Liver (tissue), 9 donors: ENCODE measurements around the gene ADAMTS15. TPM values are rescaled to one million over a fixed set of nuclear protein-coding genes. Genes with fewer than 3 reads are reported as not detected.

Experiments
- DNase-seq: peaks from one replicate; pipeline ENCODE4 v3.0.0-alpha.2; 2017; ENCODE audit warnings: low spot score
- H3K27ac ChIP-seq, 2 donors: one replicate each; pipeline ENCODE4 v1.7.0; 2013; ENCODE audit warnings: inconsistent platforms in 2 of 2, low read length in 2 of 2, control low read depth in 1 of 2, low read depth in 1 of 2, mild to moderate bottlenecking in 1 of 2
- H3K27me3 ChIP-seq, 4 donors: one replicate each; pipeline versions ENCODE4 v1.6.1 to v1.7.0; 2013; ENCODE audit warnings: low read length in 3 of 4, inconsistent platforms in 1 of 4, mild to moderate bottlenecking in 1 of 4, moderate library complexity in 1 of 4; ENCODE audit not compliant: control insufficient read depth in 4 of 4, insufficient read depth in 4 of 4
- H3K36me3 ChIP-seq, 4 donors: one replicate each; pipeline versions ENCODE4 v1.6.1 to v1.7.0; 2013; ENCODE audit warnings: low read length in 3 of 4, mild to moderate bottlenecking in 3 of 4, low read depth in 1 of 4, moderate library complexity in 1 of 4; ENCODE audit not compliant: control insufficient read depth in 4 of 4, insufficient read depth in 3 of 4
- H3K4me1 ChIP-seq, 4 donors: one replicate each; pipeline versions ENCODE4 v1.6.1 to v1.7.0; 2013; ENCODE audit warnings: low read length in 3 of 4, mild to moderate bottlenecking in 3 of 4, moderate library complexity in 1 of 4; ENCODE audit not compliant: control insufficient read depth in 4 of 4, insufficient read depth in 4 of 4
- H3K4me3 ChIP-seq, 3 donors: one replicate each; pipeline versions ENCODE4 v1.6.1 to v1.7.0; 2013; ENCODE audit warnings: low read length in 3 of 3, control low read depth in 1 of 3, low read depth in 1 of 3, mild to moderate bottlenecking in 1 of 3
- H3K9ac ChIP-seq, 2 donors: one replicate each; pipeline ENCODE4 v1.7.0; 2013; ENCODE audit warnings: low read length in 2 of 2, mild to moderate bottlenecking in 2 of 2, moderate library complexity in 2 of 2, control low read depth in 1 of 2, low read depth in 1 of 2
- H3K9me3 ChIP-seq, 4 donors: one replicate each; pipeline versions ENCODE4 v1.6.1 to v1.7.0; 2013; ENCODE audit warnings: low read length in 3 of 4; ENCODE audit not compliant: control insufficient read depth in 4 of 4
- ATF3 ChIP-seq: IDR thresholded peaks from 2 replicates; pipeline ENCODE4 v1.6.1; 2016; ENCODE audit warnings: antibody characterized with exemption
- EGR1 ChIP-seq, 2 donors: IDR thresholded peaks; 2 replicates each; pipeline ENCODE4 v1.6.1; 2016 to 2018; ENCODE audit warnings: antibody characterized with exemption in 2 of 2, low read depth in 2 of 2
- FOXA1 ChIP-seq: IDR thresholded peaks from 2 replicates; pipeline ENCODE4 v1.6.1; 2016; ENCODE audit warnings: antibody characterized with exemption
- FOXA2 ChIP-seq: IDR thresholded peaks from 2 replicates; pipeline ENCODE4 v1.6.1; 2016; ENCODE audit warnings: antibody characterized with exemption
- GABPA ChIP-seq, 2 donors: IDR thresholded peaks in 1 of 2; conservative IDR thresholded peaks in 1 of 2; 2 replicates each; pipeline ENCODE4 v1.6.1; 2016; ENCODE audit warnings: antibody characterized with exemption in 2 of 2, mild to moderate bottlenecking in 1 of 2, moderate library complexity in 1 of 2
- HNF4A ChIP-seq, 2 donors: conservative IDR thresholded peaks; 2 replicates each; pipeline ENCODE4 v1.6.1; 2016; ENCODE audit warnings: antibody characterized with exemption in 2 of 2, mild to moderate bottlenecking in 2 of 2
- HNF4G ChIP-seq: IDR thresholded peaks from 2 replicates; pipeline ENCODE4 v1.6.1; 2016; ENCODE audit warnings: antibody characterized with exemption
- JUND ChIP-seq, 2 donors: IDR thresholded peaks; 2 replicates each; pipeline ENCODE4 v1.6.1; 2016; ENCODE audit warnings: antibody characterized with exemption in 2 of 2
- MAX ChIP-seq: IDR thresholded peaks from 2 replicates; pipeline ENCODE4 v1.6.1; 2016; ENCODE audit warnings: antibody characterized with exemption
- NR2F2 ChIP-seq: IDR thresholded peaks from 2 replicates; pipeline ENCODE4 v1.6.1; 2016; ENCODE audit warnings: antibody characterized with exemption
- RAD21 ChIP-seq, 2 donors: IDR thresholded peaks; 2 replicates each; pipeline ENCODE4 v1.6.1; 2016; ENCODE audit warnings: antibody characterized with exemption in 2 of 2, mild to moderate bottlenecking in 2 of 2
- RXRA ChIP-seq, 2 donors: IDR thresholded peaks; 2 replicates each; pipeline ENCODE4 v1.6.1; 2017 to 2018; ENCODE audit warnings: antibody characterized with exemption in 2 of 2, mild to moderate bottlenecking in 1 of 2
- SP1 ChIP-seq: IDR thresholded peaks from 2 replicates; pipeline ENCODE4 v1.6.1; 2018; ENCODE audit warnings: antibody characterized with exemption, mild to moderate bottlenecking
- TAF1 ChIP-seq: conservative IDR thresholded peaks from 2 replicates; pipeline ENCODE4 v1.6.1; 2016; ENCODE audit warnings: antibody characterized with exemption, mild to moderate bottlenecking
- YY1 ChIP-seq: IDR thresholded peaks from 2 replicates; pipeline ENCODE4 v1.6.1; 2016; ENCODE audit warnings: antibody characterized with exemption, mild to moderate bottlenecking
- WGBS: extraction: QIAGEN DNeasy Blood & Tissue Kit; methylation state at CpG from one replicate; pipeline ENCODE4 v1.1.7; 2013; 5-methylcytosine and 5-hydroxymethylcytosine counted together
- polyA plus RNA-seq, 2 donors: library from polyadenylated mRNA; stranded (reverse) in 1 of 2; unstranded in 1 of 2; fragments of 200-250 nt in 1 of 2; fragments of >200 nt in 1 of 2; fragmentation: Nextera tagmentation in 1 of 2; extraction: Ambion mirVana in 1 of 2; gene quantifications; one replicate each; pipeline versions ENCODE4 v1.2.1 to v1.2.3, GENCODE V29; 2013 to 2015
- total RNA-seq, 2 donors: library from RNA; depleted of rRNA; stranded (reverse); fragments of >200 nt; gene quantifications; one replicate each; pipeline ENCODE4 v1.2.3, GENCODE V29; 2014
- TF ChIP-seq, protein P1 (sequence below): IDR thresholded peaks from 2 replicates; pipeline ENCODE4 v1.6.1; 2016; ENCODE audit warnings: antibody characterized with exemption
- TF ChIP-seq, protein P2 (sequence below): IDR thresholded peaks from 2 replicates; pipeline ENCODE4 v1.6.1; 2016; ENCODE audit warnings: antibody characterized with exemption, mild to moderate bottlenecking
- TF ChIP-seq, protein P3 (sequence below): fragments of 150-350 bp; IDR thresholded peaks from 2 replicates; pipeline ENCODE4 v1.5.1; 2017; ENCODE audit warnings: improper control_type of control experiment, low read depth, low read length; ENCODE audit not compliant: missing input control
- donor health status: healthy.
- donor health status: healthy.
- donor health status: healthy.
- donor health status: healthy.
- donor health status: healthy.

ADAMTS15 gene
- total and polyA plus RNA-seq, 4 donors = 0.06 to 1.3 (median 0.77) TPM

- H3K9ac ChIP-seq = no peak overlapping the region
- 91% methylated on average over 21 of the region's 21 CpGs for WGBS
- no peaks in the 10 kb centered on the region for H3K9me3 ChIP-seq
- no peak overlapping the region for H3K4me3 ChIP-seq
- no peak for DNase-seq
- H3K4me1 ChIP-seq = no peaks in the 10 kb centered on the region
- H3K27ac ChIP-seq = no peak overlapping the region
- no peaks in the 10 kb centered on the region for H3K36me3 ChIP-seq
- TF ChIP-seq HNF4G (no peak), FOXA2 (no peak), NR2F2 (no peak), RXRA (IDR thresholded peaks at IDR 0.05) (no peak), HNF4A (conservative IDR thresholded peaks at IDR 0.05) (no peak), EGR1 (IDR thresholded peaks at IDR 0.05; ENCODE audit: low read depth in 2 of 2) (no peak), GABPA (IDR thresholded peaks at IDR 0.05 in 1 of 2, conservative IDR thresholded peaks at IDR 0.05 in 1 of 2) (no peak)
- TF ChIP-seq, protein P1, sequence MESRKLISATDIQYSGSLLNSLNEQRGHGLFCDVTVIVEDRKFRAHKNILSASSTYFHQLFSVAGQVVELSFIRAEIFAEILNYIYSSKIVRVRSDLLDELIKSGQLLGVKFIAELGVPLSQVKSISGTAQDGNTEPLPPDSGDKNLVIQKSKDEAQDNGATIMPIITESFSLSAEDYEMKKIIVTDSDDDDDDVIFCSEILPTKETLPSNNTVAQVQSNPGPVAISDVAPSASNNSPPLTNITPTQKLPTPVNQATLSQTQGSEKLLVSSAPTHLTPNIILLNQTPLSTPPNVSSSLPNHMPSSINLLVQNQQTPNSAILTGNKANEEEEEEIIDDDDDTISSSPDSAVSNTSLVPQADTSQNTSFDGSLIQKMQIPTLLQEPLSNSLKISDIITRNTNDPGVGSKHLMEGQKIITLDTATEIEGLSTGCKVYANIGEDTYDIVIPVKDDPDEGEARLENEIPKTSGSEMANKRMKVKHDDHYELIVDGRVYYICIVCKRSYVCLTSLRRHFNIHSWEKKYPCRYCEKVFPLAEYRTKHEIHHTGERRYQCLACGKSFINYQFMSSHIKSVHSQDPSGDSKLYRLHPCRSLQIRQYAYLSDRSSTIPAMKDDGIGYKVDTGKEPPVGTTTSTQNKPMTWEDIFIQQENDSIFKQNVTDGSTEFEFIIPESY = no peak
- no peaks in the 10 kb centered on the region for H3K27me3 ChIP-seq
These were observed 25.4 kb downstream of the ADAMTS15 start for GRCh38 chr11:130473795-130474377.

GRCh38 chr11:130474637-130475400, 26.4 kb downstream of the ADAMTS15 start:
- Histone ChIP-seq H3K36me3 (no peaks in the 10 kb centered on the region), H3K4me3 (no peak overlapping the region), H3K27me3 (no peaks in the 10 kb centered on the region), H3K9ac (no peak overlapping the region), H3K9me3 (no peaks in the 10 kb centered on the region), H3K27ac (no peak overlapping the region), H3K4me1 (no peaks in the 10 kb centered on the region)
- 87% methylated on average over 12 of the region's 12 CpGs for WGBS
- no peak for DNase-seq
- TF ChIP-seq, protein P2, sequence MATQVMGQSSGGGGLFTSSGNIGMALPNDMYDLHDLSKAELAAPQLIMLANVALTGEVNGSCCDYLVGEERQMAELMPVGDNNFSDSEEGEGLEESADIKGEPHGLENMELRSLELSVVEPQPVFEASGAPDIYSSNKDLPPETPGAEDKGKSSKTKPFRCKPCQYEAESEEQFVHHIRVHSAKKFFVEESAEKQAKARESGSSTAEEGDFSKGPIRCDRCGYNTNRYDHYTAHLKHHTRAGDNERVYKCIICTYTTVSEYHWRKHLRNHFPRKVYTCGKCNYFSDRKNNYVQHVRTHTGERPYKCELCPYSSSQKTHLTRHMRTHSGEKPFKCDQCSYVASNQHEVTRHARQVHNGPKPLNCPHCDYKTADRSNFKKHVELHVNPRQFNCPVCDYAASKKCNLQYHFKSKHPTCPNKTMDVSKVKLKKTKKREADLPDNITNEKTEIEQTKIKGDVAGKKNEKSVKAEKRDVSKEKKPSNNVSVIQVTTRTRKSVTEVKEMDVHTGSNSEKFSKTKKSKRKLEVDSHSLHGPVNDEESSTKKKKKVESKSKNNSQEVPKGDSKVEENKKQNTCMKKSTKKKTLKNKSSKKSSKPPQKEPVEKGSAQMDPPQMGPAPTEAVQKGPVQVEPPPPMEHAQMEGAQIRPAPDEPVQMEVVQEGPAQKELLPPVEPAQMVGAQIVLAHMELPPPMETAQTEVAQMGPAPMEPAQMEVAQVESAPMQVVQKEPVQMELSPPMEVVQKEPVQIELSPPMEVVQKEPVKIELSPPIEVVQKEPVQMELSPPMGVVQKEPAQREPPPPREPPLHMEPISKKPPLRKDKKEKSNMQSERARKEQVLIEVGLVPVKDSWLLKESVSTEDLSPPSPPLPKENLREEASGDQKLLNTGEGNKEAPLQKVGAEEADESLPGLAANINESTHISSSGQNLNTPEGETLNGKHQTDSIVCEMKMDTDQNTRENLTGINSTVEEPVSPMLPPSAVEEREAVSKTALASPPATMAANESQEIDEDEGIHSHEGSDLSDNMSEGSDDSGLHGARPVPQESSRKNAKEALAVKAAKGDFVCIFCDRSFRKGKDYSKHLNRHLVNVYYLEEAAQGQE = no peak
- TF ChIP-seq HNF4A (conservative IDR thresholded peaks at IDR 0.05) = no peak
- no peak for TF ChIP-seq RAD21 (IDR thresholded peaks at IDR 0.05)
- no peak for TF ChIP-seq NR2F2
- TF ChIP-seq, protein P1 = no peak
- TF ChIP-seq GABPA (IDR thresholded peaks at IDR 0.05 in 1 of 2, conservative IDR thresholded peaks at IDR 0.05 in 1 of 2) = no peak
- TF ChIP-seq HNF4G = no peak
- TF ChIP-seq FOXA2 = no peak
- no peak for TF ChIP-seq ATF3
- TF ChIP-seq TAF1 = no peak
- TF ChIP-seq JUND (IDR thresholded peaks at IDR 0.05) = no peak
- TF ChIP-seq SP1 = no peak
- no peak for TF ChIP-seq RXRA (IDR thresholded peaks at IDR 0.05)
- TF ChIP-seq EGR1 (IDR thresholded peaks at IDR 0.05; ENCODE audit: low read depth in 2 of 2) = no peak
- TF ChIP-seq FOXA1 = no peak
- TF ChIP-seq, protein P3, sequence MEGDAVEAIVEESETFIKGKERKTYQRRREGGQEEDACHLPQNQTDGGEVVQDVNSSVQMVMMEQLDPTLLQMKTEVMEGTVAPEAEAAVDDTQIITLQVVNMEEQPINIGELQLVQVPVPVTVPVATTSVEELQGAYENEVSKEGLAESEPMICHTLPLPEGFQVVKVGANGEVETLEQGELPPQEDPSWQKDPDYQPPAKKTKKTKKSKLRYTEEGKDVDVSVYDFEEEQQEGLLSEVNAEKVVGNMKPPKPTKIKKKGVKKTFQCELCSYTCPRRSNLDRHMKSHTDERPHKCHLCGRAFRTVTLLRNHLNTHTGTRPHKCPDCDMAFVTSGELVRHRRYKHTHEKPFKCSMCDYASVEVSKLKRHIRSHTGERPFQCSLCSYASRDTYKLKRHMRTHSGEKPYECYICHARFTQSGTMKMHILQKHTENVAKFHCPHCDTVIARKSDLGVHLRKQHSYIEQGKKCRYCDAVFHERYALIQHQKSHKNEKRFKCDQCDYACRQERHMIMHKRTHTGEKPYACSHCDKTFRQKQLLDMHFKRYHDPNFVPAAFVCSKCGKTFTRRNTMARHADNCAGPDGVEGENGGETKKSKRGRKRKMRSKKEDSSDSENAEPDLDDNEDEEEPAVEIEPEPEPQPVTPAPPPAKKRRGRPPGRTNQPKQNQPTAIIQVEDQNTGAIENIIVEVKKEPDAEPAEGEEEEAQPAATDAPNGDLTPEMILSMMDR = no peak
- TF ChIP-seq YY1 = no peak
- no peak for TF ChIP-seq MAX
